ENCODE results near the gene MRPL42.
A peak's percentile ranks its signal among the peaks of the same experiment; 100 is the strongest.
"Not testable (repeated sequence)": the region's sequence is repeated elsewhere in the genome, so short reads cannot be mapped to it uniquely, and the experiment has no call there.

MRPL42 gene

DNA sequence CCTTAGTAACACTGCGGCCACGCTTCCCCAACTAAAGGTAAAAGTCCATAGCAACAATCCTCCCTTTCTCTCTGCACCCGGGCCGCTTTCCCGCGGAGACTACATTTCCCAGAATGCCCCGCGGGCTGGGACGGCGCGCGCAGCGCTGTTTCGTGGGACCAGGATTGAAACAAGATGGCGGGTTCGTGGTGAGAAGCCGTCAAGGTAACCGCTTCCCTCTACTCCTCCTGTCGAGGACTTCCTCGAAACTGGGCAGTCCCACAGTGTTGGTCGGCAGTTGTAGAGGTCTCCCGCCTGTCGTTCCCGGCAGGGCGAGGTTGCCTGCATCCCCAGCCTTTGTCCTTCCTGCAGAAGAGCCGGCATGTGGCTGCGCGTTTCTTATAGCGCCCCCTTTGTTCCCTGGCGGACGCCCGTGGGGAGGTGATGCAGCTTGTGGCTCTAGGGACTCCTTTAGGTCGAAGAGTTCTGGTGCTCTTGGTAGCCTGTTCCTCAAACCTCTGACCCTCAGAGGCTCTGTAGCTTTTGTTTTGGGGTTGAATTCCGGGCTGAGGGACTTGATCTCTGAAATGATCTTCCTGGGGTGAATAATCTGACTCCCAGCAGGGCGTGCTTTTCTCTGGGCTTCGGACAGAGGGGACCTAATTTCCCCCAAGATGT lies at the start of gene MRPL42:
TSS of gene MRPL42 (plus strand) at position 164 of the 657 bp plus-strand sequence. CDS start 1,772 bp downstream, outside the sequence.
- DNase-seq = peak; percentile 77 to 83

DNA sequence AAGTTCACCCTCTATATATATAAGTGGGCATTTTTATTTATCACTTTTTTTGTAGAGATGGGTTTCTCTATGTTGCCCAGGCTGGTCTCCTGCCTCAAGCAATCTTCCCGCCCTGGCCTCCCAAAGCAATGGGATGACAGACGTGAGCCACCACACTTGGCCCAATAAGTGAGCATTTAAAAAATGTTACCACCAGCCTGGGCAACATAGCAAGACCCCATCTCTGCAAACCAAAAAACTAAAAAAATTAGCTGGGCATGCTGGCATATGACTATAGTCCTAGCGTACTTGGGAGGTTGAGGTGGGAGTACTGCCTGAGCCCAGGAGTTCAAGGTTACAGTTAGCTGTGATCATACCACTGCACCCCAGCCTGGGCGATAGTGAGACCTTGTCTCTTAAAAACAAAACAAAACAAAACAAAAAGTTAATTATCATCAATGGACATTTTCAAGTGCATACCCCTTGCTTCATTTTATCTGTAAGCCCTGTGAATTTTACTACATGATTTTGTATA lies 49.3 kb upstream of the MRPL42 start:
- DNase-seq = no peak

DNA sequence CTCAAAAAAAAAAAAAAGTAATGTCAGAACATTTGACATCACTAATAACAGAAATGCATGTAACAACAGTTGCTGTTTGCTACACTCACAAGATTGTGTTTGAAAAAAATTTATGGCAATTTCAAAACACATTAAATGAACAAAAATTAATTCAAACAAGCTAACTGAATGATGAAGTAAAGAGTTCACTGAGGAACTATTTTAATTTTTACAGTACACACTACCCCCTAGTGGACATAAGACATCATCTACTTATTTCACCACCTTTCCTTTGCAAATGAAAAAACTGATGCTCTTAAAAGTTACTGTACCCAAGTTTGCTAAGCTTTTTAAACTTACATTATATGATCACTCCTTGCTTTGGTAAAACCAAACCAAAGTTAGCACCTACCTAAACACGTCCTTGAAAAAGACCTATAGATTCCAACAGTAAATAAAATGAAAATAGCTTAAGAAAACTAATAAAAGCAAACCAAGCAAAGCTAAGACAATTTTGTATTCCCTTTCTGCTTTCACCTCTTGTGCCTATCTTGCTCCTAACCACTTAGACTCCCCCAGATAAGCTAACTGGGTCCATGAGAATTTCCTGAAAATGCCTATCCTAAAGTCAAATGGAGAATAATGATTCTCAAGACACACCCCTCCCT lies 47.8 kb upstream of the MRPL42 start:
- DNase-seq = peak in 1 of 2 donors; percentile 86

DNA sequence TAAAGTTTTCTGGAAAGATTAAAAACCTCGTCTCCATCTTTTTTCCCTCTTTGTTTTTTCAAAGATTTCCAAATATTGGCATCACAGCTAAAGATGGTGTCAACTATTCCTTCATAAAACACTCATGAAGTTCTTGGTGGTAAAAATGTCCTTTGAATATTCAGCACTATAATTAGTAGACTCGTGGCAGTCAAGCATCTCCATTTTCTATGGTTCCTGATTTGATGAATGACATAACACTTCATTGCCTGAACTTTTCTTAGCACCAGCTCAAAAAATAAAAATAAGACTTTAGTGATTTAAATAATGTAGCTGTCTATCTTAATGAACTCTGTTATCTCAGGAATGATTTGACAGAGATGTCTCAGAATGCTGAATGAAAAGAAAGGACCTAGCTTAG lies 45.3 kb upstream of the MRPL42 start:
- no peak for DNase-seq

DNA sequence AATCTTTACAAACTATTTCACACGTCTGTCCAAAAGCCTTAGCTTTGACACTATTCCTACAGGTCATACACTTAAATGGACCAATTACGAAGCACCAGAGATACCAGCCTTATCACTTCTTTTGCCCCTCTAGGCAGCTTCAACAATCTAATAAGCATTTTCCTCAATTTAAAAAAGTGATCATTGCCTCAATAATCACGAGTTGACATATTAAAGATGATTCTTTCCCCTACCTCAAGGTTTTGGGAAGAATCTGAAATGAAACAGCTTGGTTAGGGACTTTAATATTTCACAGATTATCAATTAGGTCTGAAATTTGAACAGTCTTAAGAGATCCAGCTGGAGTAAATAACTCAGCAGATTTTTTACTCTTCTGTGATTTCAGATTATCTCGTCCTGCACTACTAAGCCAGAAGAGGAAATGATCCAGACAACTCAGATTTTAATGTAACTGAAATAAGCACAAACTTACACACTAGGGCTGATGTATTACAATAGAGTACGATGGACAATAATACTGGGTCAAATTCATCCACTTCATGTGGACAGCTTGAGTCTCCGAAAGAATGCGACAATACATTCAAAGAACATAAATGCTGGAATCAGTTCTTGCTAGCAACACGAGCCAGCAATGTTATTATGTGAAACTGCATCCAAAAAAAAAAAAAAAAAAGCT lies 41.4 kb upstream of the MRPL42 start:
- DNase-seq = no peak

DNA sequence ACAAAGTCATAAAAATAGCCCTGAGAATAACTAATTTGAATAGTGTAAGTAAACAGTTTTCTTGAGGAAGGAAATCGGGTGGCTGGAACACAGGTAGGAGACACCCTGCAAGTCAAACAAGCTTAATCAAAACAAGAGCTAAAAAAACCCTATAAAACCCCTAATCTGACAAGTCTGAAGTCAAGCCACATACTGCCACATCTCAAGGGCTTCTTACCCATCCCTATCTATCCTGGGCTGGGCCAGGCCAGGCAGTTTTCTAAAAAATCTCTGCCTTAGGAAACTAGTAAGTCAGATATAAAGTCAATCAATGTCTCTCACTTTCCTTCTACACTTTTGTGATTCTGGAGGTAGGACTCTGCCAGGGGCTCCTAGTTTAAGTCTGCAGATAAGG lies 40.9 kb upstream of the MRPL42 start:
- DNase-seq = no peak

DNA sequence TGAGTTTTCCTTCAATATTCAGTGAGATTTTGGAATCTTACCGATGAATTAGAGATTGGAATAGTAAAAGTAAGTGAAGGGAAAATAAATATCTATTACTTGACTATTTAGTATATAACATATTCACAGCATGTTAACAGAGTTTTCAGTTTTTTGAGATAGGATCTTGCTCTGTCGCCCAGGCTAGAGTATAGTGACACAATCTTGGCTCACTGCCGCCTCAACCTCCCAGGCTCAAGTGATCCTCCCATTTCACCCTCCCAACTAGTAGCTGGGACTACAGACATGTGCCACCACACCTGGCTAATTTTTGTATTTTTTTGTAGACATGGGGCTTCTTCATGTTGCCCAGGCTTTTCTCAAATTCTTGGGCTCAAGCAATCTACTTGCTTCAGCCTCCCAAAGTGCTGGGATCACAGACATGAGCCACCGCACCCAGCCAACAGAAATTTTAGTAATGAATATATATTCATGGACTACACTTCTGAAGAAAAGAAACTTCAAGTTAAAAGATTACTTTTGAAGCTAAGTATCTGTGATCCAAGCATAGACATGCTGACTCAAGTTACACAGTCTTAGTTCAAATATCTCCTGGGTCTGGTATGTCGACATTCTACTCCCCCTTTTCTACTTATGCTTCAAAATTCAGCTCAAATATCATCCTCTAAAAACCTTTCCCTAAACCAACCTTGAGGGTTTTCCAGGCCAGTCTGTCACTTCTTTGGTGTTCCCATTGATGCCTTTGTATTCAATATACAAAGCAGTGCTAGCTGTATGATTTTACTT lies 39.3 kb upstream of the MRPL42 start:
- DNase-seq = no peak

DNA sequence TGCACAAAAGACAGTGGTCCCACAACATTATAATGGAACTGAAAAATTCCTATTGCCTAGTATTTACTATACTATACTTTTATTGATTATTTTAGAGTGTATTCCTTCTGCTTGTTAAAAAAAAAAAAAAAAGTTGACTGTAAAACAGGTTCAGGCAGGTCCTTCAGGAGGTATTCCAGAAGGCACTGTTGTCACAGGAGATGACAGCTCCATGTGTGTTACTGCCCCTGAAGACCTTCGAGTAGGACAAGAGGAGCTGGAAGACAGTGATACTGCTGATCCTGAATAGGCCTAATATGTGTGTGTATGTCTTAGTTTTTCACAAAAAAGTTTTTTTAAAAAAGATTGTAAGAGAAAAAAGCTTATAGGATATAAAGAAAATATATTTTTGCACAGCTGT lies 37.9 kb upstream of the MRPL42 start:
- DNase-seq = no peak

DNA sequence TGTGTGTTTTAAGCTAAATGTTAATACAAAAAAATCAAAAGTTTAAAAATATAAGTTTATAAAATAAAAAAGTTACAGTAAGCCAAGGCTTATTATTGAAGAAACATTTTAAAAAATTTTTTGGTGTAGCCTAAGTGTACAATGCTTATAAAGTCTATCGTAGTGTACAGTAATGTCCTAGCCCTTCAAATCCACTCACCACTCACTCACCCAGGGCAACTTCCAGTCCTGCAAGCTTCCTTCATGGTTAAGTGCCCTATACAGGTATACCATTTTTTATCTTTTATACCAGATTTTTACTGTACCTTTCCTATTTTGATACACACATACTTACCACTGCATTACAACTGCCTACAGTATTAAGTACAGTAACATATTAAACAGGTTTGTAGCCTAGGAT lies 37.5 kb upstream of the MRPL42 start:
- no peak for DNase-seq

DNA sequence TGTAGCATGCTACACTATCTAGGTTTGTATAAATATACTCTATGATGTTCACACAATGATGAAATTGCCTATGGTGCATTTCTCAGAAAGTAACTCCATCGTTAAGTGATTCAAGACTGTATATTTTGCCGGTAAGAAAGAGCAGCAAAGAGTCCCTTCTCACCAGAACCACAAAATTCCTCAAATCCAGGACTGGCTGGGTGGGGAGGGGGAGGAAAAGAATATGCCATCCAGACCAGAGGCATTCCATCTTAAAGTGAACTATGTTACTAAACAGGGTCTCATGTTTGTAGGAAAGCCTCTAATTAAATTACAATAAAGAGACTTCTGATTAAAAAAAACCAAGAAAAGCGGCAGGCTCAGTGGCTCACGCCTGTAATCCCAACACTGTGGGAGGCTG lies 37.0 kb upstream of the MRPL42 start:
- DNase-seq = no peak

DNA sequence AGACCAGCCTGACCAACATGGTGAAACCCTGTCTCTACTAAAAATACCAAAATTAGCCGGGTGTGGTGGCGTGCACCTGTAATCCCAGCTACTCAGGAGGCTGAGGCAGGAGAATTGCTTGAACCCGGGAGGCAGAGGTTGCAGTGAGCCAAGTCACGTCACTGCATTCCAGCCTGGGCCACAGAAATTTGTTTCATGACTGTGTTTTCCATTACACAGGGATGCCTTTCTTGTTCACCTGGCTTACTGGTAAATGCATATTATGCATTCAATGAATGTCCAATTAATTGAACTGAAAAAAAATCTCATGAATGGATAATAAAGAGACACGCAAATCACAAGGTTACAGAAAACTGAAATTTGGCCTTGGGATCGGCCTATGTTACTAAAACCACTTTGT lies 35.3 kb upstream of the MRPL42 start:
- DNase-seq = not testable (repeated sequence)

DNA sequence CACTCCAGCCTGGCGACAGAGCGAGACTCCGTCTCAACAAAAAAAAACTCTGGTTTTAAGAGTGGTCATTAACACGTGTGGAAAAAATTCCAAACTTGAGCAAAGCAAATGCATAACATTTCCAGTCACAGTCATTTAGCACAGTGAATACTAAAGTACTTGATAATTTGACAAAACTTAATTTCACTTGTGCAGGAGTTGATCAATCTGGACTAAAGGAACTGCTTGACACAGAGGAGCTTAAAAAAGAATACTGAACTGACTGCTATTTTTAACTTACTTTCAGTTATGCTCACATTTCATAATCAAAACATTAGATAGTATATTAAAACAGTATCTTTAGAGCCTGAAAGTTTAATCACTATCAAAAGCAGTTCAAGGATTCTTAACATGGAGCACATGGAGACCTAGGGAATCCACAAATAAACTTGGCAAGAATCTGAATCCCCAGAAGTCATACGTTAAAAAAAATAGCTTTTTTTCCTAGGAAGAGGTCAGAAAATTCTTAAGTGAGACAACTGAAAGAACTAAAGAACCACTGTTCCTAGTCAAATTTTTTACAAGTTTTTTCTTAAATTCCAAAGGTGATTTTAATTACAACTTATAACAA lies 33.0 kb upstream of the MRPL42 start:
- no peak for DNase-seq

DNA sequence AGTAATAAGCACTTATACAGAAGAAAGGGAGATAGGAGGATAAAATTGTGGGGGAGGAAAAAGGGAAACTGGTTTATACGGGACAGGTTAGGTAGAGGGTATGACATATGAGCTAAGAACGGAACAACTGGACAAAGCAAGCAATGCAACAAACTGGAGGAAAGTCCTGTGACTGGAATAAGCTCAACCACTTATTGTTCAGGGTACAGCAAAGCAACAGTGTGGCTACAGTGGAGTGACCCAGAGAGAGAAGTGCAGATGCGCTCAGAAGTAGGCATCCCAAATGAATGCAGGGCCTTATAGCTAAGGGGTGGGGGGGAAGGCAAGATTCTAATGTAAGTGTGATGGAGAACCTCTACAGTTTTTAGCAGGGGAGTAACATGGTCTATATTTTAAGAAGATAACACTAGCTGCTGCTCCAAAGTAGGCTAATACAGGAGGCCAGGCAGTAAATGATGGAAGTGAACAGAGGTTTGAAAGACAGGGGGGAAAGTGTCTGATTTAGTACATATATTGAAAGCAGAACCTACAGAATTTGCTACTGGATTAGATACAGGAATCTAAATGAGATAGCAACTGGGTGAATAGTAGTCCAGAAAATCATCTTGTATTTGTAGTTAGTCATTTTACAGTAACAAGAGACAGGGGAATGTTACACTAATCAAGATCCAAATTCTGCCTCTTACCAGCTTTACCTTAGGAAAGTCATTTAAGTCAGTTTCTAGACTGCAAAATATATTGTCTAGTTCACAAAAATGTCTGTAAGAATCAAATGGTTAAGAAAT lies 28.9 kb upstream of the MRPL42 start:
- no peak for DNase-seq

DNA sequence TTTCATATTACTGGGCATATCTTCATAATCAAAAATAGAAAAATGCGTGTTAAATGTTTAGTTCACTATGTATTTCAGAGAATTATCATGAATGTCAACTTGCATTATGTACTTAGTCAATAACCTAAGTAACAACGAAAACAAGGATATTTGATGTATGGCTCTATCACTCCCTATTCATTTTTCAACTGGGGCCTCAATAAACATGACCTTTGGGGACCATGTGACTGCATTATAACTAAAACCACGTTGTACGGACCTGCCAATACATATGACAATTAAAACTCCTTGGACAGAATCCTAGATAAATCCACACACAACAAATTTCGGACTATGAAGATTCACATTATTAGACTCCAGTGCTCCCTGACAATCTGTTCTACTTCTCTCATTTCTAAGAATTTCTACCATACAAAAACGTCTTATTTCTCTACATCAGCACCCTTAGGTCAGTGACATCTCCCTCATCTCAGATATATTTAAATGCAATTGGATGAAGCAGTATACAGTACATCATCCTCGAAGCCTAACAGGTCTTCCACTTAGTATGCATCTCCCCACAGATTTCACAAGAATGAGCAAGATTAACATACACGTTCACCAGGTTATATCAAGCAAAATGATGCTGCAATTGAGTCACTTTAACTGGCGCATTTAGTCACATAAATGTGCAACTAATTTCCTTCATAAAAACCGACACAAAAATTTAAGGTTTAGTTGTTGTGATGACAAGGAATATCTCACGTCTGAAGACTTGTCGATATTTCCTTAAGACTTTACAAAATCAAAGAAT lies 27.1 kb upstream of the MRPL42 start:
- no peak for DNase-seq

DNA sequence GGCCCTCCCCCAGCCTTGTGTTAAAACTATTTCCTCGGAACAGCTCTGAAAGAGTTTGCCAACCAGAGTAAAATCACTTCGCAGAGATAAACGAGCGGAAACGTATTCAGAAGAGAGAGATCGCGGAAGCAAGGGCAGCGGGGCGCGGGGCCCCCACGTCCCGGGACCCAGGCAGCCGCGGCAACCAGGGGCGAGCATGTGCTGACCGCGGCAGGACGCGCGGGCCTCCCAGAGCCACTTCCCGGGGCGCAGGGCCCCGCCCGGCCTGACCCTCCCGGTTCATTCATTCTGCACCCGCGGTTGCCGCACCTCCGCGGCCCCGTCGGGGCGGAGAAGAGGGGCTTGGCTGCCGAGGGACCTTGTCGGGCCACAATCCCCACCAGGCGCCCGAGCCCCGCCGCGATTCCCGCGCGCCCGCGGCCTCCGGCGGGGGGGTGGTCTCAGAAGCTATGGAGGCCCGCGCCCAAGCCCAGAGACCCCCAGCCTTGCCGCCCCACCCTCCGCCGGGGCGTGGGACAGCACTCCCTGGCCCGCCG lies 26.2 kb upstream of the MRPL42 start:
- no peak for DNase-seq

DNA sequence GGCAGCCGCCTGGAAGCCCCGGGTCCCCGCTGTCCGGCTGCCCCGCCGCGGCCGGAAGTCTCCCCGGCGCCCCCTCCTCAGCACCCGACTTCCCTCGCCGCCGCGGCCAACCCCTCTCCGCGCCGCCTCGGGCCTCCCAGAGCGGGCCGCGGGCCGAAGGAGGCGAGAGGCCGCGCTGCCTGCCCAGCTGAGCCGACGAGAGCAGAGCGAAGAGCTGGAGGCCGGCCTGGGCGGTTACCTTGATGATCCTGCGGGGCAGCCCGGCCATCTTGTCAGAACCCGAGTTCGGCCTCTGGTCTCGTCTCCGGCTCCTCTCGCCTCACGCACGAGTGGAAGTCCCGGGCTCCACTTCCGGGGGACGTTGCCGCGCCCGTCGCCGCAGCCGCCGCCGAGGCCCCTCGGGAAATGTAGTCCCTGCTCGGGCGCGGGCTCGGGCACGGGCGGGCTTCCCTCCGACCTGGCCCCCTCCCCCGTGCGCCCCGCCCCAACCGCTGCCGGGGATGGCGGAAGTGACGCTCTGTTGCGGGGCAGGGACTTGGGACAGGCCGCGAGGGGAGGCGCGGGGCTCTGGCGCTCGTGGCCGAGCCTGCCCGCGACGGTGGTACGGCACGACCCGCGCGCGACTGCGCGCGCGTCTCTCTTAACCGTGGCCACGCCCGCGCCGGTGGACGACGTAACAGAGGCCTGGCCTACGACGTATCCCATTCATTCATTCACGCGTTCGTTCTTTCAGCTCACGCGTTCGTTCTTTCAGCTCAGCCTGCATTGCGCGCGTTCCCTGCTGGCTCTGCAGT lies 25.5 kb upstream of the MRPL42 start, which contains the start of gene UBE2N:
TSS of gene UBE2N (minus strand) at position 331 of the 794 bp plus-strand sequence. CDS start at position 268, 63 bp downstream.
- DNase-seq = peak; percentile 97

DNA sequence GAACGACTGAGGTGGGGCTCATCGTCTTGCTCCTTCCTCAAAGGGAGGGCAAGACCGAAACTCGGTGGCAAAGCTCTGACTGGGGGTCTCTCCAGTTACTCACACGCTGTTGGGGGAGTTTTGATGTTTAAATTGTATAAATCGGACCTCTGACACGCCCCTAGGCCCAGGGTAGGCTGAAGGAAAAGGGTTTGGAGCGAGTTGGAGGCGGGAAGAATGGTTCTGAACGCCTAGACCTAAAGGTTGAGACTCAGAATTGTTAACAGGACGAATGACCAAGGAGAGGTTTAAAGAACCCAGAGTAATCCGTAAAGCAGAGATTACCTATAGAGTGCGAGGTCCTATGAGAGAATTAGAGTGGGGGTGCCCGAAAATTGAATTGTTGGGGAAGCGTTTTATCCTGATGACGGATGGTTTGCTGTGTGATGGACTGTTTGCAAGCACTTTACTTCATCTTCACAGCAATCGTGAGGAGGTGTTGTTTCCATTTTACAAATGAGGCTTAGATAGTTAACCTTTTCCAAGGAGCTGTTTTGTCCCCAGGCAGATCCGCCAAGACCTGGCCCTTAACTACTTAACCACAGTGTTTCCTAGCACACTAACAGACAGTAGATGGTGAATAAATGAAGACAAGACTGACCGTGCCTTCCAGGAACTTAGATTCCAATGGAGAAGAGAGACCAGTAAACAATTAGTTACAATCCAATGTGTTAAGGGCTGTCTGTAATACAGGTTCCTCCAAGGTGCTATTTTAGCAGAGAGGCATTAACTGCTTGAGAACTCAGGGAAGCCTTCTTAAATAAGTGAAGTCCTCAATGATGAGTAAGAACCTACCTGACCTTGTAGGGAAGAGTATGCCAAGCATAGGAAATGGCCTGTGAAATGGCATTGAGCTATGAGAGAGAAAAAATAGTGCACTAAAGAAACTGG lies 24.6 kb upstream of the MRPL42 start:
- DNase-seq = no peak

DNA sequence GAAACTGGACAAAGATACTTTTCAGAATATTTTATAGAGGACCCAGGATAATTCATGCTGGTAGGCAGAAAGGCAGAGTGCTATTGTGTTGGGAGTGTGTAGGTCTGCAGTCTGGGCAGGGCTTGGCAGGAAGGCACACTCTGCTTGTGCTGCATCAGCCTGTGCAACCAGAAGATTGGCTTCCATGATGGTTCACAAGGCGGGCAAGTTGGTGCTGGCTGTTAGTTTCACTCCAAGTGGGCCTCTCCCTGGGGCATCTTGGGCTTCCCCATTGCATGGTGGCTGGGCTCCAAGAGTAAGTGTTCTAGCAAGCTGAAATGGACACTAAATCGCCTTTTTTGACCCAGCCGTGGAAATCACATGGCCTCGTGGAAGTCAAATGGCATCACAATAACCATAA lies 23.7 kb upstream of the MRPL42 start:
- no peak for DNase-seq

Data from hippocampal formation (tissue), 2 donors.